ENCODE data around the gene YBX3. TPM values are rescaled to one million over a fixed set of nuclear protein-coding genes. Genes with fewer than 3 reads are reported as not detected.

The YBX3 gene
- total RNA-seq, 1 donor from 2014 or later: 196 TPM

- Mint-ChIP-seq H3K36me3 (peaks cover 31% of the 10 kb centered on the region), H3K27ac (no peak overlapping the region), H3K9me3 (peaks cover 6% of the 10 kb centered on the region), H3K27me3 (no peaks in the 10 kb centered on the region), H3K4me1 (ENCODE audit: unreplicated experiment) (no peaks in the 10 kb centered on the region), H3K4me3 (no peak overlapping the region)
- DNase-seq (ENCODE audit: extremely low spot score, unreplicated experiment): no peak
- TF ChIP-seq CTCF (conservative IDR thresholded peaks at IDR 0.05): no peak
These were observed 32.2 kb downstream of the YBX3 start for GRCh38 chr12:10690906-10691305.

GRCh38 chr12:10689146-10689545, 34.0 kb downstream of the YBX3 start:
- H3K9me3 Mint-ChIP-seq: peaks cover 6% of the 10 kb centered on the region
- no peak for TF ChIP-seq CTCF (conservative IDR thresholded peaks at IDR 0.05)
- H3K27ac Mint-ChIP-seq: no peak overlapping the region
- peaks cover 17% of the 10 kb centered on the region for H3K36me3 Mint-ChIP-seq
- H3K27me3 Mint-ChIP-seq: no peaks in the 10 kb centered on the region
- DNase-seq (ENCODE audit: extremely low spot score, unreplicated experiment): no peak
- no peak overlapping the region for H3K4me3 Mint-ChIP-seq
- no peaks in the 10 kb centered on the region for H3K4me1 Mint-ChIP-seq (ENCODE audit: unreplicated experiment)

GRCh38 chr12:10688042-10688441, 35.1 kb downstream of the YBX3 start:
- TF ChIP-seq CTCF (conservative IDR thresholded peaks at IDR 0.05): no peak
- DNase-seq (ENCODE audit: extremely low spot score, unreplicated experiment): no peak
- Mint-ChIP-seq H3K4me3 (no peak overlapping the region), H3K27me3 (no peaks in the 10 kb centered on the region), H3K36me3 (peaks cover 11% of the 10 kb centered on the region), H3K27ac (no peak overlapping the region), H3K4me1 (ENCODE audit: unreplicated experiment) (no peaks in the 10 kb centered on the region), H3K9me3 (peaks cover 6% of the 10 kb centered on the region)

- DNase-seq (ENCODE audit: extremely low spot score, unreplicated experiment): peak; percentile 76
- peaks cover 48% of the 10 kb centered on the region for H3K27me3 Mint-ChIP-seq
- H3K27ac Mint-ChIP-seq: peak within 1 kb of the TSS; percentile 94
- H3K4me3 Mint-ChIP-seq: peak within 1 kb of the TSS; percentile 87
- H3K36me3 Mint-ChIP-seq: peaks cover 4% of the 10 kb centered on the region
- TF ChIP-seq CTCF (conservative IDR thresholded peaks at IDR 0.05): peak; percentile 96
- H3K9me3 Mint-ChIP-seq: no peaks in the 10 kb centered on the region
- H3K4me1 Mint-ChIP-seq (ENCODE audit: unreplicated experiment): no peaks in the 10 kb centered on the region
These were observed 49.3 kb downstream of the YBX3 start, which contains the start of gene STYK1 for GRCh38 chr12:10673659-10674384. Gene STYK1 (minus strand): TSS chr12:10674052. CDS start chr12:10634618, 39,434 bp downstream.

GRCh38 chr12:10672231-10672868, 50.8 kb downstream of the YBX3 start:
- no peaks in the 10 kb centered on the region for H3K9me3 Mint-ChIP-seq

More at GRCh38 chr12:10672231-10672868, 50.8 kb downstream of the YBX3 start:
- DNase-seq (ENCODE audit: extremely low spot score, unreplicated experiment): no peak
- no peak for TF ChIP-seq CTCF (conservative IDR thresholded peaks at IDR 0.05)
- peak overlapping the region; percentile 87 for H3K4me3 Mint-ChIP-seq
- peak overlapping the region; percentile 94 for H3K27ac Mint-ChIP-seq
- peaks cover 48% of the 10 kb centered on the region for H3K27me3 Mint-ChIP-seq
- peaks cover 4% of the 10 kb centered on the region for H3K36me3 Mint-ChIP-seq
- no peaks in the 10 kb centered on the region for H3K4me1 Mint-ChIP-seq (ENCODE audit: unreplicated experiment)
